T-helper 22 cell (primary cell): ENCODE results near the gene BZW1.

Experiments used
- DNase-seq: peaks from one replicate; pipeline ENCODE4 v3.0.0-alpha.2; 2020; ENCODE audit warnings: low read depth

The BZW1 gene

GRCh38 chr2:200811333-200812121, at the start of gene BZW1:
BZW1 (plus strand) TSS chr2:200811910; CDS start chr2:200813218, 1,308 bp downstream.
- DNase-seq = peak; percentile 93

GRCh38 chr2:200762127-200762526, 49.6 kb upstream of the BZW1 start:
- DNase-seq = no peak

GRCh38 chr2:200763422-200763821, 48.3 kb upstream of the BZW1 start:
- DNase-seq = no peak

DNA sequence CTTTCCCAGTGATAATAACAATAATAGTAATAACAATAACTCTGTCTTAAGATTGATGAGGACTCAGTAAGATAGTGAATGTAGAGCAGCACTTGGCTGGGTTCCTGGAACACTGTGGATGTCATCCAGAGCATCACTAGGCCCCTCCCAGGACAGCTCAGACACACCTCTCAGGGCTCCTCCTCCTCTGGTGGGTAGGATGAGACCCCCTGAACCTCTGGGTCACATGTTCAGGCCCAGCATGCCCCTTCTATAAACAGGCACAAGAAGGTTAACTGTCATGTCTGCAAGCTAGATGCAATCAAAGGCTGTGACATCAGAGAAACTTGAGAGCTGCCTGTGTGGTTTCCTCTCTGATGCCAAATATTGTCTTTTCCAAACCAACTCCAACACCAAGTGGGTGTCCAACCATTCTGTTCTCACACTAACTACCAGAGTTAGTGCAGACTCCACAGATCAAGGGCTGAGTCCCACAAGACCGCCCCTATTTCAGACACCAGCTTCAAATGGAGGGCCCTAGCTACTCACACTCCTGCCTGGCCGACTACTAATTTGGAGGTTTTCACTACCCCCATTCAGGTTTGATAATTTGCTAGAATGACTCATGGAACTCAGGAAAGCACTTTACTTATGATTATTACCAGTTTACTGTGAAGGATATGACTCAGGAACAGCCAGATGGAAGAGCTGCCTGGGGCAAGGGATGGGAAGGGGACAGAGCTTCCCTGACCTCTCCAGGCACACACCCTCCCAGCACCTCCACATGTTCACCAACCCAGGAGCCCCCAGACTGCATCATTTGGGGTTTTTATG, 46.4 kb upstream of the BZW1 start:
- DNase-seq = no peak

DNA sequence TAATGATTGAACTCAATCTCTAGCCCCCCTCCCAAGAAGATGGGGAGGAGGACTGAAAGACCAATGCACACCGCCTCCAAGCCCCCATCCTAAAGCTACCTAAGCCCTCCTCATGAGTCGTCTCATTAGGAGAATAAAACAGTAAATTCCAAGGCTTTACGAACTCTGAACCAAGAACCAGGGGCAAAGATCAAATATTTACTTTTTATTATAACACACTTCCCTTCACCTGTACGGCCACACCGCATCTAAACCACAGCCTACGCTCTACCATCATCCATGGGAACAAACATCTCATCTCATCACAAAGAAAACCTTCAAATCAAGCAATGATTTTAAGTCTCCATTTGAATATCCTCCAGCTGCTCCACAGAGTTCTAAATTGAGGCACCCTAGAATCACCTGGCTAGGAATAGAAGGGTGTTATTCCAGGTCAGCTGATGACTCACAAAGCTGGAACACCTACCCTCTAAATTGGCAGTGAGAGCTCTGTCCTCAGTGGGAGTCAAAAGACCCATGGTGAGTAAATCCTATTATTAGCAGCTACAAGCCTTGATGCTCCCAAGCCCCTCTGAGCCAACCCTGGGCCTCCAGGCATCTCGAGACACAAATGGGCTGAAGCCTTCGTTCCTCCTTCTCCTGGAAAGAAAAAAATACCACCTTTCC, 45.6 kb upstream of the BZW1 start:
- no peak for DNase-seq

GRCh38 chr2:200767111-200767885, 44.4 kb upstream of the BZW1 start:
- DNase-seq = no peak

GRCh38 chr2:200770847-200771246, 40.9 kb upstream of the BZW1 start:
- no peak for DNase-seq

GRCh38 chr2:200772620-200773019, 39.1 kb upstream of the BZW1 start:
- no peak for DNase-seq

DNA sequence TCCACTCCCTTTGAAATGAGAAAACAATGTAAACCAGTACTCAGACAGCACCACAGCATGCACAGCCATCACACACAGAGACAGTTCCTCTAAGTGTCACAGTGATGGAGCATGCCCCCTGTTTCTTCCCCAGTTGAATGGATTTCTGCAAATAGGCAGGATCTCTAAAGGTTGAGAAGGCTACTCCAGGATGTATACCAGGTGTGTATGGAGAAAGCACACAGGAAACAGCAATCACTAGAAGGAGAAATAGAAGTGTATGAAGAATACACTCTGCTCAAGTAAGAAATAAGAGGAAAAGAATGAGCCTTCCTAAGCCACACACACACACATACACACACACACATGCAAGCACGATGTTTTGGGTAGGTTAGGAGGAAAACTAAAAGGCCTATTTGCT, 38.6 kb upstream of the BZW1 start:
- no peak for DNase-seq

GRCh38 chr2:200774920-200775319, 36.8 kb upstream of the BZW1 start:
- DNase-seq = no peak

DNA sequence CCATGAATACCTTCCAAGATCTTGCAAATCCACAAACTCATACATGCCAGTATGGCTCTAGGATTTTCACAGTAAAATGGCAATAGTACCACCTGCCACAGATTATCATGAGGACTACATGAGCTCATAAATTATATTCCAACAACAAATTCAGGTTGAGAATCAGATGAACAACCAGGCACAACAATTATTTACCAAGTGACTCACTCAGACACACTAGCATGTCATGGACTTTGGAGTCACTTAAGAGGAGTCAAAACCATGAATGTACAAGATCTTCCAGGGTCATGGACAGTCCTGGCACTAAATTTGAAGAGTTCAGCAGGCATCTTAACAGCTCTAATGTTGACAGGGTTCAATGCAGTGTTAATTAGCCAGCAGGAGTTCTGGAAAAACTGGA, 34.4 kb upstream of the BZW1 start:
- DNase-seq = no peak

- no peak for DNase-seq
Observed at GRCh38 chr2:200778038-200778437, 33.7 kb upstream of the BZW1 start.

- no peak for DNase-seq
Observed at GRCh38 chr2:200779214-200779613, 32.5 kb upstream of the BZW1 start.

GRCh38 chr2:200781616-200782015, 30.1 kb upstream of the BZW1 start:
- no peak for DNase-seq

DNA sequence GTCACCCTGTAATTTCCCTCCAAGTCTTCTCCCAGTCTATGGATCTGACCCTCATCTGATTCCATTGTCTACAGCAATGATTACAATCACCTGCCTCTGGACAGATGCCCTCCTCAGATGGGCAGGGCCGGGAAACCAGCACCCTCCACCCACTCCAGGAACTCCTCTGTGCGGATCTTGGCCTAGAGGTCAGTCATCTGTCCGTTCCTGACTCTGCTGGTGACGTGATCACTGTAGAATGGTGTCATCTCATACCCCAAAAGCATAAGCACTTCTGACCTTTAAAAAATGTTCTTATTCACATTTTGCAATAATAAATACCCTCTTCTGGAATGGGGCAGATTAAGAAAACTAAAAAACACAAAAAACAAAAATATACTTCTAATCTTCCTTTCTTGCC, 29.5 kb upstream of the BZW1 start:
- no peak for DNase-seq

DNA sequence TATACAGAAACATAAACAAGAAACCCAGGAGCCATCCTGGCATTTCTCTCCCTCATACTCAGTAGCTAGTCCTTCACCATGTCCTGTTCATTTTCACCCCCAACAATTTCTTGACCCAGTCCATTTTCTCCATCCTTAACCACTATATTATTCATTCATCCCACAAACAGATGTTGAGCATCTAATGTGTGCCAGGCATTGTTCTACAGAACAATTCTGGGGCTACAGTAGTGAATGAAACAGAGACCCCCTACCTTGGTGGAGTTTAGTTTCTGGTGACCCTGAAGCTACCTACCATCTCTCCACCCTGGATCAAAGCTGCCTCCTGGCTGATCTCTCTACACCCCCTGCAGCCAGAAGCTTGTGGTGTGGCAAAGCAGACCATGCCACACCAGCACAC, 27.5 kb upstream of the BZW1 start:
- no peak for DNase-seq

- no peak for DNase-seq
Observed at GRCh38 chr2:200786423-200786822, 25.3 kb upstream of the BZW1 start.

DNA sequence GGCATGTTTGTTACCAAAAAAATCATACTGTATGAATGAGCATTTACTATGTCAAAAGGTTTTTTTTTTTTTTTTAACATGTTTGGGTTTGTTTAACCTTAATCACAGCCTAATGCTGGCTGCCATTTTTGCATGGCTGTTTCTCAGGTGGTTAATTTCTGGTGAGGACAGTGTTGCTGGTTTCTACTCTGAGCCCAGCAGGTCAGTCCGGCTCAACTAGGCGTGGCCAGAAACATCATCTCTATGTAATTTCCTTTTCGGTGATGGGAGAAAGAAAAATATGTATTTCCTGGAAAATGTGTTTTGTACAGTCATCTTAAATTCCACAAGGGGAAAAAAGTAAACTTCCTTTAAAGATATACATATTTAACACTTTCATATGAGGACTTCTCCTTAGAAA, 24.9 kb upstream of the BZW1 start:
- no peak for DNase-seq

DNA sequence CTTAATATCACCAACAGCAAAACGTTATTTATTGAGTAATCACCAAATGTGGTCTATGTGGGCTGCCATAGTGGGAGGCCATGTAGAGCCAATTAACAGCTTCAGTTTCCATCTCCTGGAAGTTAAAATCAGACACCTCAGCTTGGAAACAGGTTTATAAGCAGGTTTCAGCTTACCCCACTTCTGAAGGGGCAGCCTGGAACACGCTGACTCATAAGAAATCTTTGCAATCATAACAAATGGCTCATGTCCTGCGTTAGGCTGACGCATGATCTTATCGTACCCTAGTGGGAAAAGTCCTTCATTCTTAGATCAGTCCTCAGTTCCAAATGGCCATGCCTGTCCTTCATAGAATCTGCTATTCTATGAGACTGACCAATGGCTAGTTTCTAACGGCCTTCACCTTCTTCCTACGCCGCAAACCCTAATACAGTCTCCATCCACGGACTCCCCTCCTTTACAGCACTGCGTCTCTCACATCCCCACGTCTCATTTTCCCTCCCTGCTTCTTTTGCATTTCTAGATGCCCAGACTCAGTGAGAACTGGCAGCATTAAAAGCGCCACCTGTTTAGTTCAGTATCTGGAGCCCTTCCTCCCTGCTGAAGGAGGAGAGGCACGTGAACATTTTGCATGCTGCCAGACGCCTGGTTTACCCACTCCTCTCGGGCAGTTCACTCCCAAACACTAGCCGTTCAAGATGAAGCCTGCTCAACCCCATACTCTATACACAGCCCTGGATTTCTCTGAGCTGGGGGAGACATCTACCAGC, 24.2 kb upstream of the BZW1 start:
- no peak for DNase-seq

GRCh38 chr2:200788121-200788718, 23.5 kb upstream of the BZW1 start:
- no peak for DNase-seq

- DNase-seq = no peak
Observed at GRCh38 chr2:200790185-200790584, 21.5 kb upstream of the BZW1 start.
